HepG2 (cell line): Measurements from ENCODE around the gene GATB. TPM values are rescaled to one million over a fixed set of nuclear protein-coding genes. Genes with fewer than 3 reads are reported as not detected.

Experiments
- ATAC-seq: fragments of 200-7000 bp; cut with Tn5 transposase; 3 replicates; pipeline ENCODE4 v1.9.1; 2020; ENCODE audit warnings: mild to moderate bottlenecking, moderate library complexity
- BruUV-seq: library from RNA; stranded (reverse); fragments of 400-500 nt; replicated peaks from 2 replicates; lab custom pipeline; 2021; lab: Mats Ljungman, UMichigan
- CTCF ChIA-PET: fragments of 300-600 bp; formaldehyde crosslinking; extraction: SDS; loops from one replicate; lab custom pipeline; 2021; ENCODE audit warnings: low total read pairs, inconsistent platforms, low intra/inter-chr PET ratio; lab: Yijun Ruan, JAX
- POLR2A ChIA-PET: fragments of 350-600 bp; sonication (Branson Sonifier 250); formaldehyde crosslinking; loops from one replicate; lab custom pipeline; 2020; ENCODE audit warnings: antibody characterized with exemption, inconsistent platforms; lab: Yijun Ruan, JAX
- DNase-seq: peaks from one replicate; pipeline ENCODE4 v3.0.0-alpha.2; 2015; ENCODE audit warnings: low spot score
- FAIRE-seq: peaks from 3 replicates; lab custom pipeline; 2011; peaks lifted over from hg19 to GRCh38; lab: Jason Lieb, UNC
- H2AFZ ChIP-seq: one replicate; pipeline ENCODE4 v1.6.1; 2011; ENCODE audit warnings: low read length, inconsistent platforms
- H3K27ac ChIP-seq: fragments of 300-600 bp; 3 replicates; pipeline ENCODE4 v1.8.0; 2011; ENCODE audit warnings: mixed run types, mild to moderate bottlenecking, mixed read lengths, low read length, inconsistent platforms; ENCODE audit not compliant: insufficient read depth; ENCODE audit errors: extremely low read length
- H3K27me3 ChIP-seq, 2 experiments: fragments of 200-600 bp in 1 of 2; 2 replicates in 1 of 2; 3 replicates in 1 of 2; pipeline versions ENCODE4 v1.6.0 to v1.8.0; 2011; ENCODE audit warnings: low read length in 2 of 2, mild to moderate bottlenecking in 2 of 2, moderate library complexity in 2 of 2, inconsistent platforms in 1 of 2; ENCODE audit not compliant: insufficient read depth in 2 of 2, control insufficient read depth in 1 of 2
- H3K36me3 ChIP-seq, 2 experiments: fragments of 200-600 bp in 1 of 2; replicated peaks in 1 of 2; 2 replicates in 1 of 2; 3 replicates in 1 of 2; pipeline versions ENCODE4 v1.5.1 to v1.8.0; 2011; ENCODE audit warnings: low read length in 2 of 2, inconsistent platforms in 1 of 2; ENCODE audit not compliant: insufficient read depth in 2 of 2, control insufficient read depth in 1 of 2
- H3K4me1 ChIP-seq: 2 replicates; pipeline ENCODE4 v1.5.1; 2012; ENCODE audit warnings: low read length, inconsistent platforms; ENCODE audit not compliant: insufficient read depth
- H3K4me2 ChIP-seq: 2 replicates; pipeline ENCODE4 v1.6.0; 2011; ENCODE audit warnings: low read depth, low read length, inconsistent platforms
- H3K4me3 ChIP-seq, 3 experiments: fragments of 200-600 bp in 1 of 3; sonication (generic), shearing (Covaris generic) in 1 of 3; replicated peaks in 1 of 3; 2 replicates each; pipeline ENCODE4 v1.5.1; 2011 to 2016; ENCODE audit warnings: low read length in 3 of 3, inconsistent platforms in 2 of 3, low read depth in 2 of 3, mild to moderate bottlenecking in 2 of 3, control low read depth in 1 of 3, mixed read lengths in 1 of 3; ENCODE audit not compliant: insufficient read depth in 1 of 3
- H3K79me2 ChIP-seq: one replicate; pipeline ENCODE4 v1.6.1; 2011; ENCODE audit warnings: low read length, inconsistent platforms; ENCODE audit not compliant: insufficient read depth
- H3K9ac ChIP-seq: 2 replicates; pipeline ENCODE4 v1.6.0; 2011; ENCODE audit warnings: mild to moderate bottlenecking, low read depth, low read length, inconsistent platforms; ENCODE audit not compliant: insufficient read depth
- H3K9me3 ChIP-seq: 2 replicates; pipeline ENCODE4 v1.5.1; 2012; ENCODE audit warnings: mild to moderate bottlenecking, low read length
- H4K20me1 ChIP-seq: 2 replicates; pipeline ENCODE4 v1.6.0; 2011; ENCODE audit warnings: inconsistent platforms, mild to moderate bottlenecking, low read length, moderate library complexity; ENCODE audit not compliant: insufficient read depth
- KDM3A ChIP-seq: IDR thresholded peaks from 2 replicates; pipeline ENCODE4 v1.6.1; 2018; ENCODE audit warnings: low read depth, missing compliant biosample characterization
- NR1H2 ChIP-seq: sonication (generic); formaldehyde crosslinking; IDR thresholded peaks from 2 replicates; pipeline ENCODE4 v1.8.1; 2022; ENCODE audit warnings: low read depth, missing genetic modification reagents, borderline replicate concordance
- RBAK ChIP-seq: sonication (generic); formaldehyde crosslinking; IDR thresholded peaks from 2 replicates; pipeline ENCODE4 v1.5.1; 2020; ENCODE audit warnings: mild to moderate bottlenecking, missing genetic modification reagents
- RFXANK ChIP-seq: IDR thresholded peaks from 2 replicates; pipeline ENCODE4 v1.6.1; 2016
- RNF2 ChIP-seq: fragments of 450-650 bp; conservative IDR thresholded peaks from 2 replicates; pipeline ENCODE4 v1.6.1; 2016; ENCODE audit warnings: low read depth
- RXRA ChIP-seq: sonication (generic); formaldehyde crosslinking; IDR thresholded peaks from 2 replicates; pipeline ENCODE4 v1.5.1; 2020; ENCODE audit warnings: missing genetic modification reagents
- SRF ChIP-seq: IDR thresholded peaks from 2 replicates; pipeline ENCODE4 v1.6.1; 2011; ENCODE audit warnings: mild to moderate bottlenecking, low read depth, low read length, moderate library complexity
- U2AF2 ChIP-seq: fragments of 200-400 bp; formaldehyde crosslinking; IDR thresholded peaks from 2 replicates; pipeline ENCODE4 v1.6.1; 2017; ENCODE audit warnings: low read depth, mild to moderate bottlenecking, low read length
- ZBTB49 ChIP-seq: sonication (generic); formaldehyde crosslinking; IDR thresholded peaks from 2 replicates; pipeline ENCODE4 v1.4.0; 2020; ENCODE audit warnings: missing genetic modification reagents, borderline replicate concordance
- ZBTB8A ChIP-seq: sonication (generic); formaldehyde crosslinking; IDR thresholded peaks from 2 replicates; pipeline ENCODE4 v1.4.0; 2020; ENCODE audit warnings: mild to moderate bottlenecking, low read depth, missing genetic modification reagents, borderline replicate concordance
- ZMAT3 ChIP-seq: sonication (generic); formaldehyde crosslinking; conservative IDR thresholded peaks from 2 replicates; pipeline ENCODE4 v1.7.0; 2021; ENCODE audit warnings: missing genetic modification reagents
- ZNF354B ChIP-seq: sonication (generic); formaldehyde crosslinking; IDR thresholded peaks from 2 replicates; pipeline ENCODE4 v1.8.0; 2022; ENCODE audit warnings: mild to moderate bottlenecking, missing genetic modification reagents
- ZNF460 ChIP-seq: sonication (generic); formaldehyde crosslinking; IDR thresholded peaks from 2 replicates; pipeline ENCODE4 v1.5.1; 2020; ENCODE audit warnings: missing genetic modification reagents, mild to moderate bottlenecking, borderline replicate concordance
- WGBS: methylation state at CpG from one replicate; pipeline ENCODE4 v1.1.6; 2017; ENCODE audit warnings: low lambda C conversion rate; 5-methylcytosine and 5-hydroxymethylcytosine counted together
- in situ Hi-C: cut with HindIII; loops from 2 replicates; pipeline ENCODE4 v1.10.0; 2017; ENCODE audit warnings: low pct_unique_long_range_greater_than_20kb; ENCODE audit not compliant: extremely low pct_ligation_motif_present
- intact Hi-C: fragments of 100-400 bp; cut with micrococcal nuclease; formaldehyde crosslinking; loops from one replicate; pipeline ENCODE4 v1.10.0; 2022; ENCODE audit not compliant: unreplicated experiment
- polyA plus RNA-seq, 8 experiments: library from polyadenylated mRNA; depleted of rRNA in 3 of 8; stranded (reverse) in 7 of 8; unstranded in 1 of 8; fragments of >200 nt; fragmentation: Illumina TruSeq in 4 of 8; extraction: Trizol in 4 of 8; gene quantifications; 2 replicates each; pipeline versions ENCODE4 v1.2.1 to v1.2.3, GENCODE V29; 2011 to 2016; ENCODE audit warnings: low read depth in 4 of 8, missing spikeins in 1 of 8, mixed read lengths in 1 of 8; ENCODE audit not compliant: insufficient read depth in 1 of 8
- total RNA-seq, 5 experiments: library from RNA; depleted of rRNA; stranded (reverse); fragments of >200 nt; fragmentation: Illumina TruSeq; extraction: Trizol; gene quantifications; 2 replicates each; pipeline ENCODE4 v1.2.3, GENCODE V29; 2016; ENCODE audit warnings: low read depth in 1 of 5
- TF ChIP-seq, protein P1 (sequence below): sonication (generic); formaldehyde crosslinking; IDR thresholded peaks from 2 replicates; pipeline ENCODE4 v1.4.0; 2020; ENCODE audit warnings: mild to moderate bottlenecking, missing genetic modification reagents, borderline replicate concordance

Gene GATB
- total and polyA plus RNA-seq, 2 of the 13 experiments (the other 11 are each of a cell fraction or from before 2014, with no cell fraction given), result 32.3 to 32.4 TPM

DNA sequence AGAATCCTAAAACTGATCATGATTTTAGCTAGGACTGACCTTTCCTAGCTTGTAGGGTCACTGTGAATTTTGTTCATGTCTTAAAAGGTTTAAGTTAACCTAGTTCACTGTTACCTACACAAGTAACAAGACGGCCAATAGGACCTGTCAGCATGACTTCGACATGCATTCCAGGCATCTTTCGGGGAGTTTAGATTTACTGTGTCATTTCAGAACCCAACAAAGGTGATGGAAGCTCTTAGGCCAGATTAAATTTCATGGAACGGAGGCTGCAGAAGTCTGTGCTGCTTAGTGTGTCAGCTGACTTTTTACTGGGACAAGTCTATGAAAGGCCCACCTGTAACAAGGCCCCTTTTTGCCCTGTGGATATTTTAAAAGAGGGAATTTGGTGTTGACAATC is 93.1 kb downstream of the GATB start:
- Histone ChIP-seq H3K9me3 (no peaks in the 10 kb centered on the region), H3K9ac (no peak overlapping the region), H3K4me2 (no peak overlapping the region), H3K27me3 (no peaks in the 10 kb centered on the region), H3K27ac (no peak overlapping the region), H3K4me3 (no peak overlapping the region), H4K20me1 (no peaks in the 10 kb centered on the region), H2AFZ (no peak overlapping the region), H3K79me2 (no peaks in the 10 kb centered on the region), H3K4me1 (no peaks in the 10 kb centered on the region), H3K36me3 (peaks cover 1 to 11% of the 10 kb centered on the region in 2 experiments; a peak in 1 of 5 replicates)
- 98% methylated on average over 4 of the region's 4 CpGs for WGBS
- FAIRE-seq (no peak), DNase-seq (no peak), ATAC-seq (no peak)
- POLR2A ChIA-PET, result no interaction called here
- CTCF ChIA-PET, result no interaction called here
- in situ Hi-C loops (no loop called here), intact Hi-C loops (no loop called here)
- TF ChIP-seq RNF2 (no peak), ZBTB49 (no peak), RFXANK (no peak), ZNF354B (no peak), SRF (no peak), KDM3A (CRISPR knock-in tag) (no peak)
- BruUV-seq, result no TSS peak

- no peaks in the 10 kb centered on the region for H4K20me1 ChIP-seq
- no peak overlapping the region for H3K27ac ChIP-seq
- no peaks in the 10 kb centered on the region for H3K4me1 ChIP-seq
- ChIA-PET POLR2A (no interaction called here), CTCF (no interaction called here)
- BruUV-seq, result no TSS peak
- H3K9ac ChIP-seq, result no peak overlapping the region
- DNase-seq (no peak), ATAC-seq (no peak), FAIRE-seq (no peak)
- H3K4me3 ChIP-seq, result no peak overlapping the region
- intact Hi-C loops, result no loop called here
- H3K27me3 ChIP-seq, result no peaks in the 10 kb centered on the region
- no peak overlapping the region for H2AFZ ChIP-seq
- H3K4me2 ChIP-seq, result no peak overlapping the region
- in situ Hi-C loops, result no loop called here
- H3K9me3 ChIP-seq, result no peaks in the 10 kb centered on the region
- H3K36me3 ChIP-seq, result peaks cover 1 to 11% of the 10 kb centered on the region in 2 experiments; a peak in 1 of 5 replicates
- WGBS, result 74% methylated on average over 3 of the region's 3 CpGs
- no peaks in the 10 kb centered on the region for H3K79me2 ChIP-seq
- TF ChIP-seq RXRA (CRISPR knock-in tag) (no peak), RBAK (CRISPR knock-in tag) (no peak), ZBTB8A (no peak), U2AF2 (no peak), ZMAT3 (CRISPR knock-in tag) (no peak), ZNF354B (no peak), ZNF460 (CRISPR knock-in tag) (no peak), NR1H2 (no peak)
- TF ChIP-seq, protein P1, sequence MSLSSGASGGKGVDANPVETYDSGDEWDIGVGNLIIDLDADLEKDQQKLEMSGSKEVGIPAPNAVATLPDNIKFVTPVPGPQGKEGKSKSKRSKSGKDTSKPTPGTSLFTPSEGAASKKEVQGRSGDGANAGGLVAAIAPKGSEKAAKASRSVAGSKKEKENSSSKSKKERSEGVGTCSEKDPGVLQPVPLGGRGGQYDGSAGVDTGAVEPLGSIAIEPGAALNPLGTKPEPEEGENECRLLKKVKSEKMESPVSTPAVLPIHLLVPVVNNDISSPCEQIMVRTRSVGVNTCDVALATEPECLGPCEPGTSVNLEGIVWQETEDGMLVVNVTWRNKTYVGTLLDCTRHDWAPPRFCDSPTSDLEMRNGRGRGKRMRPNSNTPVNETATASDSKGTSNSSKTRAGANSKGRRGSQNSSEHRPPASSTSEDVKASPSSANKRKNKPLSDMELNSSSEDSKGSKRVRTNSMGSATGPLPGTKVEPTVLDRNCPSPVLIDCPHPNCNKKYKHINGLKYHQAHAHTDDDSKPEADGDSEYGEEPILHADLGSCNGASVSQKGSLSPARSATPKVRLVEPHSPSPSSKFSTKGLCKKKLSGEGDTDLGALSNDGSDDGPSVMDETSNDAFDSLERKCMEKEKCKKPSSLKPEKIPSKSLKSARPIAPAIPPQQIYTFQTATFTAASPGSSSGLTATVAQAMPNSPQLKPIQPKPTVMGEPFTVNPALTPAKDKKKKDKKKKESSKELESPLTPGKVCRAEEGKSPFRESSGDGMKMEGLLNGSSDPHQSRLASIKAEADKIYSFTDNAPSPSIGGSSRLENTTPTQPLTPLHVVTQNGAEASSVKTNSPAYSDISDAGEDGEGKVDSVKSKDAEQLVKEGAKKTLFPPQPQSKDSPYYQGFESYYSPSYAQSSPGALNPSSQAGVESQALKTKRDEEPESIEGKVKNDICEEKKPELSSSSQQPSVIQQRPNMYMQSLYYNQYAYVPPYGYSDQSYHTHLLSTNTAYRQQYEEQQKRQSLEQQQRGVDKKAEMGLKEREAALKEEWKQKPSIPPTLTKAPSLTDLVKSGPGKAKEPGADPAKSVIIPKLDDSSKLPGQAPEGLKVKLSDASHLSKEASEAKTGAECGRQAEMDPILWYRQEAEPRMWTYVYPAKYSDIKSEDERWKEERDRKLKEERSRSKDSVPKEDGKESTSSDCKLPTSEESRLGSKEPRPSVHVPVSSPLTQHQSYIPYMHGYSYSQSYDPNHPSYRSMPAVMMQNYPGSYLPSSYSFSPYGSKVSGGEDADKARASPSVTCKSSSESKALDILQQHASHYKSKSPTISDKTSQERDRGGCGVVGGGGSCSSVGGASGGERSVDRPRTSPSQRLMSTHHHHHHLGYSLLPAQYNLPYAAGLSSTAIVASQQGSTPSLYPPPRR (CRISPR knock-in tag), result no peak
Observed at GRCh38 chr4:151667048-151667447, 93.8 kb downstream of the GATB start.
